Memory B cell (primary cell): ENCODE data around the gene TMEM232.

Experiments
- ATAC-seq: fragments of 150-1000 bp; cut with Tn5 transposase; 2 replicates; pipeline ENCODE4 v1.10.0; 2021; ENCODE audit warnings: low read depth, mild to moderate bottlenecking, moderate library complexity
- DNase-seq, 2 donors: peaks; one replicate each; pipeline ENCODE4 v3.0.0; 2022; ENCODE audit warnings: low spot score in 2 of 2
- H3K27ac Mint-ChIP-seq: one replicate; pipeline ENCODE4 v1.8.0; 2022; ENCODE audit warnings: mild to moderate bottlenecking, moderate library complexity, mixed read lengths
- H3K27me3 Mint-ChIP-seq: one replicate; pipeline ENCODE4 v1.8.0; 2022; ENCODE audit warnings: mixed read lengths
- H3K36me3 Mint-ChIP-seq: one replicate; pipeline ENCODE4 v1.8.0; 2022; ENCODE audit warnings: mild to moderate bottlenecking, mixed read lengths
- H3K4me1 Mint-ChIP-seq: one replicate; pipeline ENCODE4 v1.8.0; 2022; ENCODE audit warnings: mixed read lengths
- H3K4me3 Mint-ChIP-seq: one replicate; pipeline ENCODE4 v1.8.0; 2022; ENCODE audit warnings: mild to moderate bottlenecking, moderate library complexity, mixed read lengths
- H3K9me3 Mint-ChIP-seq: one replicate; pipeline ENCODE4 v1.8.0; 2022; ENCODE audit warnings: mixed read lengths

TMEM232 gene

DNA sequence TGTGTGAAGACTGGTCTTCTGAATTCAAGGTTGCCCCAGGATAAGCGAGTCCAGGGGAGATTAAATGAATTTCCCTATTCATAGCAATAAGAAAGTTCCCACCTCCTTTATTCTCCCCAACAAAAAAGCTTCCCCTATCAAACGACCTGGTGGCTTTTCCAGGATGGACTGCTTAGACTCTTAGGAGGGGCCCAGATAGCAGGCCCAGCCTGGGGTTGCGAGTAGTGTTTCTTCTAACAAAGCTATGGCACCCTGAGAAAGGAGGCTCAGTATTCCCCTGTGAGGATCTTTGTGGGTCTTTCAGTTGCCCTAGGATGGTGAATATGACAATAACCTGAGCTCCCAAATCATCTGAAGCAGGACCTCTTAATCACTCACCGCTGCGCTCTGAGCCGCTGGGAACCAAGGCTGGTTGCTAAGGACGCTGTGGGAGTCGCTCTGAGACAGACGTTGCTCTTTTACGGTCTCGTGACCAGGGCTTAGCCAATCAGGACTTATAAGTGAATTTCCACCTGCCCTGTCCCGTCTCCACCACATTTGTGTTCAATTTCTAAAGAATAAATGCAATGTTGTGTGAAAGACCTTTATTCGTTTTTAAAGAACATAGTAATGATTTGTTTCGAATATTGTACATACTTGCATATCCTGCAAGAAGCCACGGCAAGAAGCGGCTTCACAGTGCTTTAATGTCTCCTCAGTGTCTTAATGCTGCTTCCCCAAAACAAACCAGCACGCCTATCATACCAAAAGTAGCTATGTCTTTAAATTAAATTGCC lies at the start of gene TMEM232:
TSS of gene TMEM232 (minus strand) at position 423 of the 776 bp plus-strand sequence. CDS start 59,319 bp downstream, outside the sequence.
- no peaks in the 10 kb centered on the region for H3K9me3 Mint-ChIP-seq
- no peaks in the 10 kb centered on the region for H3K36me3 Mint-ChIP-seq
- peak within 1 kb of the TSS; percentile 90 for H3K4me3 Mint-ChIP-seq
- no peaks in the 10 kb centered on the region for H3K4me1 Mint-ChIP-seq
- peak within 1 kb of the TSS; percentile 49 for H3K27ac Mint-ChIP-seq
- no peaks in the 10 kb centered on the region for H3K27me3 Mint-ChIP-seq
- peak; percentile 23 to 37 for DNase-seq
- peak; percentile 97 for ATAC-seq

DNA sequence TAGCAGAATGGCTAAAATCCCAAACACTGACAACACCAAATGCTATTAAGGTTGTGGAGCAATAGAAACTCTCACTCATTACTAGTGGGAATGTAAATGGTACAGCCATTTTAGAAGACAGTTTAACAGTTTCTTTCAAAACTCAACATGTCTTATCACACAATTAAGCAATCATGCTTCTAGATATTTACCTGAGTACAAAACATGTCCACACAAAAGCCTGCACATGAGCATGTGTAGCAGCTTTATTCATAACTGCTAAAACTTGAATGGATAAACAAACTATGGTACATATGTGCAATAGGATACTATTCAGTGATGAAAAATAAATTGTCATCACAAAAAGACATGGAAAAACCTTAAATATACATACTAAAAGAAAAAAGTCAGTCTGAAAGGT lies 43.8 kb upstream of the TMEM232 start:
- Mint-ChIP-seq H3K9me3 (no peaks in the 10 kb centered on the region), H3K4me1 (no peaks in the 10 kb centered on the region), H3K4me3 (no peak overlapping the region), H3K27ac (no peak overlapping the region), H3K36me3 (no peaks in the 10 kb centered on the region), H3K27me3 (no peaks in the 10 kb centered on the region)
- ATAC-seq (no peak), DNase-seq (no peak)

DNA sequence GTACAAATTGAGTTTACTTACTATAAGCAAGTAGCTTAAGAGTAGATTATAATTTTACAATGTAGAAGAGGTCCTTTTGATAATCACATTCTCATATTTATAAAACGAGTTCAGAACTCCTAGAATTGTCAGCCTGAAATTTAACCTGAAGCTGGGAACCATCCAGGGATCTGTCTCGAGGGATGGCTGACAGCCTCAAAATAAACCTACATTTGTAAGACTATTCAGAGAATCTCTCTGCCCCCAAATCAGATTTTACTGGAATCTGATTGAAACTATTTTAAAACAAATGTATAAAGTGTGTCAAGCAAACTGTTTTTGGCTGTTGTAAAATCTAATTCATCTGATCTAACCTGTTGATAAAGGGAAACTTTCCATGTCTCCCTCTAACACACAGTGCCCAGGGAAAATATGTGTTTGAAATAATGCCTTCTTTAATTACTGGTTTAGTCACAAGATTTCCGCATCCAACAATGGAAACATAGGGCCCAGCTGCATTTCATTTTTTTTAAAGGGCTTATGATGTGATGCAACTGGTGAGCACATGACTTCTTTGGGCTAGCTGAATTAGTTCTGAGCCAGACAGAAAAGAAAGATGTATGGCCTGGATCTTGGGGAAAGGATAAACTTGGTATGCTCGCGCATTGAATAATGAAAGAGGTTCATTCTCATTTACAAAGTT lies 42.7 kb upstream of the TMEM232 start:
- H3K4me3 Mint-ChIP-seq: no peak overlapping the region
- H3K36me3 Mint-ChIP-seq: no peaks in the 10 kb centered on the region
- ATAC-seq: no peak
- no peak for DNase-seq
- H3K27me3 Mint-ChIP-seq: no peaks in the 10 kb centered on the region
- H3K27ac Mint-ChIP-seq: no peak overlapping the region
- H3K4me1 Mint-ChIP-seq: no peaks in the 10 kb centered on the region
- no peaks in the 10 kb centered on the region for H3K9me3 Mint-ChIP-seq

DNA sequence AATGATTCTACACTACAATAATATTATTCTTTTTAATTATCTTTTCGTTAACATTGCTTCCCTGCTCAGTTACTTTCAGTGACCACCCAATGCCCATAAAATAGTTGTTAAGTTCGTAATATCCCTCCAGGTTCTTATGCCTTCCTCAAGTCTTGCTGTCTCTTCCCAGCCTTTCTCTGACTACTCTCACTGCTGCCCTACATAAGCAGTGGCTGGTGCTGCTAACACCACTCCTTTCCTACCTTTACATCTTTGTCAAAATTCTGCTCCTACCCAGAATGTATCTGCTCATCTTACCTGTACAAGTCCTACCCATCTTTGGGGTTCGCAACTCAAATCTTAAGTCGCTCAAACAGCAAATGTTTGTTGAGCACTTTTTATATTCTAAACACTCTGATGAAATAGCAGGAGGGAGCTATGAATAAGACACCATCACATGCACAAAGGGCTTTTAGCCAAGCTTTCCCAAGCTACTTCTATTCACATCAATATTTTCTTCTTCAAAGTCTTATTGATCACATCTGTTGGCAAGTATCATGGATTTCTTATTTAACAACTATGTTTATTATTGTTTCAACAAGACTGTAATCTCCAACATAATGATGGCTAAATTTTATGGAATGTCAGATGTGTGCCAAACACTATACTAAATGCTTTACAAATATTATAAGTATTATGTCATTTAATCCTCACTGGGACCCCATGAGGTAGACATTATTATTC lies 41.8 kb upstream of the TMEM232 start:
- Mint-ChIP-seq H3K4me3 (no peak overlapping the region), H3K27ac (no peak overlapping the region), H3K27me3 (no peaks in the 10 kb centered on the region), H3K9me3 (no peaks in the 10 kb centered on the region), H3K36me3 (no peaks in the 10 kb centered on the region), H3K4me1 (no peaks in the 10 kb centered on the region)
- no peak for ATAC-seq
- DNase-seq: no peak

DNA sequence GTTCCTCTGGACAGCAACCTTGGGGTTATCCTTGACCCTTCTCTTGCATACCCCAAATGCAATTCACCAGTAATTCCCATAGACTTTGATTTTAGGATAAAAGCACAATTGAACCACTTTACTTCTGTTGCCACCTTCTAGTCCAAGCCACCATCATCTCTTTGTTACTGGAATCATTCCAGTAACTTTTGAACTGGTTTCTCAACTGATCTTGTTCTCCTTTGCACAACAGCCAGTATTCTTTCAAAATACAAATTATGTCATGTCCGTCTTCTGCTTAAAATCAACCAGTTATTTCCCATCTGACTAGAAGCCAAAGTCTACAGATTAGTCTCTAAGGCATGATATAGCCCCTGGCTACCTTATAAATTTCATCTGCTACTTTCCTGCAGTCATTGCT lies 33.7 kb upstream of the TMEM232 start:
- Mint-ChIP-seq H3K9me3 (no peaks in the 10 kb centered on the region), H3K4me3 (no peak overlapping the region)

DNA sequence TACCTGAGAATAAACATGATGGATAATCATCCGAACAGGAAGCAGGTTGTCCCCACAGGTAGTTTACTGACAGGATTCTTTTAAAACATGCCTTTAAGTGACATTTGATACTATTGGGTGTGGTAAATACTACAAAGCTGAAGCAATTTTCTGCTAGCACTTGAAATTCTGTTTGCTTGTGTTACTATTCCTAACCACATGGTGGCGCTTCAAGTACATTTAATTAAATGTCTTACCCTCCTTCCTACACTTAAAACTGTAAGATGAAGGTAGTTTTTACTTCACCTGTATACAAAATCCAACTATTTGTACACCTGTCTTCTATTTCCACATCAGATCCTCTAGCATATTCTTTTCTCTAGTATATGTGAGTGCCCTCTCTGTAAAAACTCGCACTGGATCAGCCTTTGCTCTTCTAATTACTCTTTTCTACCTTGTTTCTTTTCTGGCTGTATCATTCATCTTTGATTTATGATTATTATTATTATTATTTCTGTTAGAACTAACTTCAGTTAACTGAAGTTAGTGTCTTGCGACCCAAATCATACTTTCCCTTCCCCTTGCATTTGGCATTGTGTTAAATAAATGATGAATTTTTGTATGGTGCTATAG lies 30.8 kb upstream of the TMEM232 start:
- H3K4me3 Mint-ChIP-seq: no peak overlapping the region
- H3K36me3 Mint-ChIP-seq: peaks cover 17% of the 10 kb centered on the region
- H3K27ac Mint-ChIP-seq: no peak overlapping the region
- no peaks in the 10 kb centered on the region for H3K27me3 Mint-ChIP-seq
- DNase-seq: peak in 1 of 2 donors; percentile 10
- H3K9me3 Mint-ChIP-seq: no peaks in the 10 kb centered on the region
- no peak for ATAC-seq
- H3K4me1 Mint-ChIP-seq: peaks cover 9% of the 10 kb centered on the region

More for the DNA sequence above, 33.7 kb upstream of the TMEM232 start:
- H3K27me3 Mint-ChIP-seq: no peaks in the 10 kb centered on the region
- DNase-seq (no peak), ATAC-seq (no peak)
- peaks cover 9% of the 10 kb centered on the region for H3K36me3 Mint-ChIP-seq
- no peak overlapping the region for H3K27ac Mint-ChIP-seq
- no peaks in the 10 kb centered on the region for H3K4me1 Mint-ChIP-seq

DNA sequence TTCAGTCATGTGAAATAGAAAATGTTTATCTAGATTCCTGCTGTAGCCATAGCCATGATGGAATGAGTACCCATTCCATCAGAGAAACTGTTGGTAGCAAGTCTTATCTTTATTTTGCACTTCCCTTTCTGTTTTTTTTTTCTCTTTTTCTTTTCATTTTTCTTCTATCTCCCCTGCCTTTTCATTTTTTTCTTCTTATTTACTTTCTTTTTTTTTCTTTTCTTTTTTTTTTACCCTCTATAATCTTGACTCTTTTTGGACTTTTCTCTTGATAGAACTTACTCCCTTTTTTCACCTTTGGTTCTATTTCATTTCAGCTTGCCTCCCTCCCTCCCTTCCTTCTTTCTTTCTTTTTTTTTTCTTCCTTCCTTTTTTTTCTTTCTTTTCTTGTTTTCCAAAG lies 27.7 kb upstream of the TMEM232 start:
- peaks cover 20% of the 10 kb centered on the region for H3K36me3 Mint-ChIP-seq
- no peaks in the 10 kb centered on the region for H3K9me3 Mint-ChIP-seq
- no peak for DNase-seq
- no peak overlapping the region for H3K4me3 Mint-ChIP-seq
- ATAC-seq: no peak
- peaks cover 26% of the 10 kb centered on the region for H3K4me1 Mint-ChIP-seq
- no peaks in the 10 kb centered on the region for H3K27me3 Mint-ChIP-seq
- peak overlapping the region; percentile 7 for H3K27ac Mint-ChIP-seq

DNA sequence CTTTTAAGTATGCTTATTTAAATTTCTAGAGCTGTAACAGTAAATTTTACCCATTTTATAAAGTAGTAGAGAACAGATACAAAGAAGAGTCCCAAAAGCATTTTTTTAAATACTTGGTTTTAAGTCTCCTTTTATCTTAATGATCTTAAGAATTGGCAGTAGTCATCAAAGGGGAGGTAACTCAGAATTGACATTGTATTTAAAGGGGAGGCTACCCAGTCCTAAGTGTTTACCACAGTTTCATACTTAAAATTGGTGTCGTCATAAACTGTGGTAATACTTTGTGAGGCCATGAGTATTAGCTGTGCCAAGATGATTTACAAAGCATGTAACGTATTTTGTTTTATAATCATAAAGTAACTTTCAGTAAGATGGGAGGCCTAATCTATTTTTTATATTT lies 27.1 kb upstream of the TMEM232 start:
- H3K9me3 Mint-ChIP-seq: no peaks in the 10 kb centered on the region
- no peak overlapping the region for H3K27ac Mint-ChIP-seq
- no peaks in the 10 kb centered on the region for H3K27me3 Mint-ChIP-seq
- no peak overlapping the region for H3K4me3 Mint-ChIP-seq
- H3K36me3 Mint-ChIP-seq: peaks cover 24% of the 10 kb centered on the region
- H3K4me1 Mint-ChIP-seq: peaks cover 29% of the 10 kb centered on the region
- no peak for ATAC-seq
- DNase-seq: no peak

DNA sequence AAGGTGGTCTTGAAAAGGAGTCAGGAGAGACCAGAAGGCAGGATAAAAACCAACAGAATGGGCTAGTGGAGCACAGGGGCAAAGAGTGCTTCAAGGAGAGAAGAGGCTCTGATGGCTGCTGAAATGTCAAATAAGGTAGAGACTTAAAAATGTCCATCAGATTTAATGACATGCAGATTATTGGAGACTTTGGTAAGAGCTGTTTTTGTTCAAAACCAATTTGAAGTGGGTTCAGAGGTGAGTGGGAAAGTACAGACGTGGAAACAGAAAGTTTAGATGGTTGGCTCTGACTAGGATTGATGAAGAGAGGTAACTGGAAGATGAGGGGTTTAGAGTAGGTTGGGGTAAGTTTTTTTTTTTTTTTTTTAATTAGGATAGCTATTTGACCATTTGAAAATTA lies 26.5 kb upstream of the TMEM232 start:
- no peak for DNase-seq
- Mint-ChIP-seq H3K4me1 (peaks cover 29% of the 10 kb centered on the region), H3K27ac (peak overlapping the region; percentile 82), H3K4me3 (no peak overlapping the region), H3K9me3 (no peaks in the 10 kb centered on the region), H3K36me3 (peaks cover 24% of the 10 kb centered on the region), H3K27me3 (no peaks in the 10 kb centered on the region)
- no peak for ATAC-seq

DNA sequence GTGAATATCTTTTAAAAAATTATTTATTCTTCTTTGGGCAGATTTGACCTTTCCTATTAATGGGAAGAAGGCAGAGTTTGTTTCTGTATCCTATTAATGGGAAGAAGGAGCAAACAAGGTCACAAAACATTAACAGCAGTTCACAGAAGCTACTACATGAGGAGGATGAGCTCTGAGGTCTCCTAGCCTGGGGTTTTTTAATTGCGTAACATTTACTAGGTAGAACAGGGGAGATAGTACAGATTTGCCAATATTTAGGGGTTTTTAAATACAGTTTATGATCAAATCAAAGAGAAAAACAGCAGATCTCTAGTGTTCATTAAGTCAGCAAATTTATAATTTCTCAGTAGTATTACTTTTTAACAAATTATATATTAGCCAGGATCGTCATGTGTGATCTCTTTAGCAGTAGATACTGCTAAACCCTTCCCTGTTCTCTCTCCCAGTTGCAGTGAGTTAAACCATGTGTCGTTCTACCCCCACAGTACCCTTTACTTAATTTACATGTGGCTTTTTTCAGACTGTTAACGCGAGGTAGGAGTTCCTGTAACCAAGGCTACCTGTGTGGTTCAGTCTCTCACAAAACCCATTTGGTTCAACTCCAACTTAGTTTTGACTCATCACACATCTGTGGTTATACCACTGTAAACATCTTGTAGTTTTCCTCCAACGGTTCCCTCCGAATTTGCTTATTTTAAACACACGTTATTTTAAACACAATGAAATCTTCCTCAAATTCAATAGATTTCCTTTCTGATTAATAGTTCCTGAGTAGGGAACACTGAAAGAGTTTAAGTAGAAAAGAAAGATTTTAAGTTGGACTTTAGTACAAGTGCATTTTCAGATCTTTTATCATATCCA lies 25.7 kb upstream of the TMEM232 start:
- Mint-ChIP-seq H3K9me3 (no peaks in the 10 kb centered on the region), H3K4me1 (peaks cover 29% of the 10 kb centered on the region), H3K27ac (peak overlapping the region; percentile 82), H3K36me3 (peaks cover 25% of the 10 kb centered on the region), H3K27me3 (no peaks in the 10 kb centered on the region), H3K4me3 (no peak overlapping the region)
- peak; percentile 95 for ATAC-seq
- peak in 1 of 2 donors; percentile 3 for DNase-seq

DNA sequence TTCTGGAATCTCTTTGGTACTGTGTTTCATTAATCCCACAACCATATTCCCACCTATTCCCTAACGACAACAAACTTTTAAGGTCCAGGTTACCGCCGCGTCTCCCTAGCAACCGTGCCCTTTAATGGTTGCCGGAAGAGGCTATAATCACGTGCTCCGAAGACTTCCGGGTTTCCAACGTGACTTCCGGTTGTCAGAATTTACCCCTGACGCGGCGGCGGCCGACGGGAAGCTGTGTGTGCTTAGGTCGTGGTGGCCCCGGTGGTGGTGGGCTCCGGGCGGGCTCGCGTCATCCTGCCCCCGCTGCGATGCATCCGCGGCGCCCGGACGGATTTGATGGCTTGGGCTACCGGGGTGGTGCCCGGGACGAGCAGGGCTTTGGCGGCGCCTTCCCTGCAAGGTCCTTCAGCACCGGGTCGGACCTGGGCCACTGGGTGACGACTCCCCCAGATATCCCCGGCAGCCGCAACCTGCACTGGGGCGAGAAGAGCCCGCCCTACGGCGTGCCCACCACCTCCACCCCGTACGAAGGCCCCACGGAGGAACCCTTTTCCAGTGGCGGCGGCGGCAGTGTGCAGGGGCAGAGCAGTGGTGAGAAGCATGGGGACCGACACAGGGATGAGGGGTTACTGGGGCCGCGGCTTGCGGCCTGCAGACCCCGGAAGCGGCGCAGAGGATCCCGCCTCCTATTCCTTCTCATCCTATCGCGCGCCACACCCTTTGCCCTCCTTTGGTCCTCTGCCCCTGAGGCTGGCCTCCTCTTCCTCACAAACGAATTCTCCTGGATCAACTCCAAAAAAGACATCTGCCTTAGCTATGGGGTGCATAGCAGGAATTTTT lies 12.6 kb upstream of the TMEM232 start, which contains the start of gene SLC25A46:
TSS of gene SLC25A46 (plus strand) at position 196 of the 840 bp plus-strand sequence. CDS start at position 309, 113 bp downstream.
- peaks cover 11% of the 10 kb centered on the region for H3K4me1 Mint-ChIP-seq
- no peaks in the 10 kb centered on the region for H3K36me3 Mint-ChIP-seq
- H3K27ac Mint-ChIP-seq: peak within 1 kb of the TSS; percentile 98
- ATAC-seq (peak; percentile 89), DNase-seq (peak; percentile 85)
- no peaks in the 10 kb centered on the region for H3K9me3 Mint-ChIP-seq
- H3K4me3 Mint-ChIP-seq: peak within 1 kb of the TSS; percentile 97
- H3K27me3 Mint-ChIP-seq: no peaks in the 10 kb centered on the region

DNA sequence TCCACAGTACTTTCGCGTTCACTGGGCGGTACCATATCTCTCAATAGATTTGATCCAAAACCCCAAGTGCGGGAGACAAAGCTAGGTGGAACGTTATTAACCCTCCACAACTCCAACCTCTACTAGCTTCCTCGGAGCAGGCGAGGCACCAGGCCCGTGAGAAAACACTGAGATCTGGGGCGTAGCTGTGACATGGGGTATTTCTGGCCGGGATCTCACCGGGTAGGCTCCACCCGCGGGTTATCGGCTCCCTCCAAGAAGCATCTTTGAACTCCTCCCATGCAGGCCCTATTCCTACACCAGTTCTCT lies 12.0 kb upstream of the TMEM232 start:
- Mint-ChIP-seq H3K9me3 (no peaks in the 10 kb centered on the region), H3K4me3 (peak overlapping the region; percentile 97), H3K36me3 (no peaks in the 10 kb centered on the region), H3K4me1 (peaks cover 11% of the 10 kb centered on the region), H3K27ac (peak overlapping the region; percentile 98), H3K27me3 (no peaks in the 10 kb centered on the region)
- DNase-seq (no peak), ATAC-seq (peak; percentile 73)
